ENCODE results near the gene ANO4.

The ANO4 gene

GRCh38 chr12:100843061-100843460 is 48.5 kb downstream of the ANO4 start:
- Histone ChIP-seq H3K9me3 (no peaks in the 10 kb centered on the region), H3K27me3 (no peaks in the 10 kb centered on the region), H3K27ac (no peak overlapping the region), H3K4me1 (ENCODE audit: control insufficient read depth in 1 of 2, insufficient read depth in 1 of 2, low read depth in 1 of 2, low read length in 1 of 2) (no peaks in the 10 kb centered on the region), H3K4me3 (ENCODE audit: low read depth in 1 of 2, low read length in 1 of 2) (no peak overlapping the region), H3K36me3 (no peaks in the 10 kb centered on the region)
- TF ChIP-seq CTCF (IDR thresholded peaks at IDR 0.05) = no peak

GRCh38 chr12:100845095-100845494 is 50.5 kb downstream of the ANO4 start:
- Histone ChIP-seq H3K27me3 (no peaks in the 10 kb centered on the region), H3K36me3 (no peaks in the 10 kb centered on the region), H3K9me3 (no peaks in the 10 kb centered on the region), H3K4me1 (ENCODE audit: control insufficient read depth in 1 of 2, insufficient read depth in 1 of 2, low read depth in 1 of 2, low read length in 1 of 2) (no peaks in the 10 kb centered on the region), H3K27ac (no peak overlapping the region), H3K4me3 (ENCODE audit: low read depth in 1 of 2, low read length in 1 of 2) (no peak overlapping the region)
- no peak for TF ChIP-seq CTCF (IDR thresholded peaks at IDR 0.05)

GRCh38 chr12:100851637-100852036 is 57.1 kb downstream of the ANO4 start:
- Histone ChIP-seq H3K9me3 (no peaks in the 10 kb centered on the region), H3K27ac (no peak overlapping the region), H3K4me3 (ENCODE audit: low read depth in 1 of 2, low read length in 1 of 2) (no peak overlapping the region), H3K27me3 (no peaks in the 10 kb centered on the region), H3K4me1 (ENCODE audit: control insufficient read depth in 1 of 2, insufficient read depth in 1 of 2, low read depth in 1 of 2, low read length in 1 of 2) (no peaks in the 10 kb centered on the region), H3K36me3 (no peaks in the 10 kb centered on the region)
- no peak for TF ChIP-seq CTCF (IDR thresholded peaks at IDR 0.05)

GRCh38 chr12:100857418-100857817 is 62.8 kb downstream of the ANO4 start:
- Histone ChIP-seq H3K27me3 (no peaks in the 10 kb centered on the region), H3K4me1 (ENCODE audit: control insufficient read depth in 1 of 2, insufficient read depth in 1 of 2, low read depth in 1 of 2, low read length in 1 of 2) (no peaks in the 10 kb centered on the region), H3K36me3 (no peaks in the 10 kb centered on the region), H3K4me3 (ENCODE audit: low read depth in 1 of 2, low read length in 1 of 2) (no peak overlapping the region), H3K27ac (no peak overlapping the region), H3K9me3 (no peaks in the 10 kb centered on the region)
- no peak for TF ChIP-seq CTCF (IDR thresholded peaks at IDR 0.05)

- H3K27me3 ChIP-seq = no peaks in the 10 kb centered on the region
These were observed 63.4 kb downstream of the ANO4 start for GRCh38 chr12:100857971-100858370.

More at GRCh38 chr12:100857971-100858370, 63.4 kb downstream of the ANO4 start:
- Histone ChIP-seq H3K36me3 (no peaks in the 10 kb centered on the region), H3K9me3 (no peaks in the 10 kb centered on the region), H3K4me3 (ENCODE audit: low read depth in 1 of 2, low read length in 1 of 2) (no peak overlapping the region), H3K4me1 (ENCODE audit: control insufficient read depth in 1 of 2, insufficient read depth in 1 of 2, low read depth in 1 of 2, low read length in 1 of 2) (no peaks in the 10 kb centered on the region), H3K27ac (no peak overlapping the region)
- TF ChIP-seq CTCF (IDR thresholded peaks at IDR 0.05) = no peak
